ENCODE data around the gene FBLN7.
"Not testable (repeated sequence)": the region's sequence is repeated elsewhere in the genome, so short reads cannot be mapped to it uniquely, and the experiment has no call there.

The FBLN7 gene

GRCh38 chr2:112183327-112184025 is 45.3 kb downstream of the FBLN7 start:
- DNase-seq (ENCODE audit: low read depth in 3 of 3) = peak in 1 of 3 experiments; percentile 33

GRCh38 chr2:112184121-112184520 is 45.9 kb downstream of the FBLN7 start:
- no peak for DNase-seq (ENCODE audit: low read depth in 3 of 3)

- DNase-seq (ENCODE audit: low read depth in 3 of 3) = no peak
These were observed 46.9 kb downstream of the FBLN7 start for GRCh38 chr2:112185131-112185530.

- DNase-seq (ENCODE audit: low read depth in 3 of 3) = no peak
These were observed 49.0 kb downstream of the FBLN7 start for GRCh38 chr2:112187046-112187715.

GRCh38 chr2:112187805-112188596 is 49.8 kb downstream of the FBLN7 start:
- peak; percentile 62 to 75 (median 69) for DNase-seq (ENCODE audit: low read depth in 3 of 3)

- DNase-seq (ENCODE audit: low read depth in 3 of 3) = no peak
These were observed 50.9 kb downstream of the FBLN7 start for GRCh38 chr2:112189001-112189556.

- no peak for DNase-seq (ENCODE audit: low read depth in 3 of 3)
These were observed 55.8 kb downstream of the FBLN7 start for GRCh38 chr2:112194028-112194427.

- DNase-seq (ENCODE audit: low read depth in 3 of 3) = no peak
These were observed 56.3 kb downstream of the FBLN7 start for GRCh38 chr2:112194482-112194881.

- DNase-seq (ENCODE audit: low read depth in 3 of 3) = no peak
These were observed 57.1 kb downstream of the FBLN7 start for GRCh38 chr2:112195167-112195766.

- DNase-seq (ENCODE audit: low read depth in 3 of 3) = no peak
These were observed 57.8 kb downstream of the FBLN7 start for GRCh38 chr2:112195950-112196349.

GRCh38 chr2:112197868-112198267 is 59.7 kb downstream of the FBLN7 start:
- no peak for DNase-seq (ENCODE audit: low read depth in 3 of 3)

GRCh38 chr2:112198780-112199179 is 60.6 kb downstream of the FBLN7 start:
- DNase-seq (ENCODE audit: low read depth in 3 of 3) = no peak

GRCh38 chr2:112199188-112199587 is 61.0 kb downstream of the FBLN7 start:
- no peak for DNase-seq (ENCODE audit: low read depth in 3 of 3)

- DNase-seq (ENCODE audit: low read depth in 3 of 3) = no peak
These were observed 63.7 kb downstream of the FBLN7 start for GRCh38 chr2:112201696-112202430.

GRCh38 chr2:112204411-112204810 is 66.2 kb downstream of the FBLN7 start:
- DNase-seq (ENCODE audit: low read depth in 3 of 3) = no peak

- not testable (repeated sequence) for DNase-seq (ENCODE audit: low read depth in 3 of 3)
These were observed 69.7 kb downstream of the FBLN7 start for GRCh38 chr2:112207905-112208304.

GRCh38 chr2:112216167-112216566 is 78.0 kb downstream of the FBLN7 start:
- DNase-seq (ENCODE audit: low read depth in 3 of 3) = no peak

- DNase-seq (ENCODE audit: low read depth in 3 of 3) = no peak
These were observed 79.7 kb downstream of the FBLN7 start for GRCh38 chr2:112217854-112218253.

- no peak for DNase-seq (ENCODE audit: low read depth in 3 of 3)
These were observed 82.0 kb downstream of the FBLN7 start for GRCh38 chr2:112220186-112220585.

- DNase-seq (ENCODE audit: low read depth in 3 of 3) = no peak
These were observed 82.6 kb downstream of the FBLN7 start for GRCh38 chr2:112220831-112221230.

GRCh38 chr2:112229348-112229747 is 91.2 kb downstream of the FBLN7 start:
- DNase-seq (ENCODE audit: low read depth in 3 of 3) = no peak
